ENCODE results near the gene TNKS1BP1.

DNA sequence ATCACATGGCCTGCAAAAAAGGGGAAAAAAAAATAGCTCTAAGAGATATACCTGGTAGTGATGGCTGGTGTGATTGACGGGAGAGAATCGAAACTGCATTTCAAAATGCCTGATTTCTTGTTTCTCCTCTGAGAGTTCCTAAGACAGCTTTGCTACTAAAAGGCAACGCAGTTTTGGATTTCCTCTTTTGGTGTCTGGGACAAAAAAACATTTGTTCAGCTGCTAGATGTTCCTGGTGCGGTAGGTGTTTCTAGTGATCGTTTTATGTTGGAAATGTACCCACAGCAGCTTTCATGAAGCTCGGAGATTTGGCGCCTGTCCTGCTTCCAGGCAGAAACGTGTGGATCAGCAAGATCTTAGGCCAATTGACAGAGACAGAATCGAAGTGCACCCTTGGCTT, 31.5 kb upstream of the TNKS1BP1 start:
- TF ChIP-seq POLR2A (IDR thresholded peaks at IDR 0.05; ENCODE audit: low read length) (no peak), GATA1 (IDR thresholded peaks at IDR 0.05; ENCODE audit: low read depth, low read length) (no peak)
